GM23338 (cell line): ENCODE results near the gene MAP4K3. TPM values are rescaled to one million over a fixed set of nuclear protein-coding genes. Genes with fewer than 3 reads are reported as not detected.

Source experiments
- ATAC-seq: fragments of 200-7000 bp; cut with Tn5 transposase; 3 replicates; pipeline ENCODE4 v1.9.1; 2020
- DNase-seq: peaks from one replicate; pipeline ENCODE4 v3.0.0-alpha.2; 2015; ENCODE audit warnings: low spot score
- H2AFZ ChIP-seq: fragments of 200-600 bp; sonication (generic); 2 replicates; pipeline ENCODE4 v1.8.0; 2016; ENCODE audit warnings: antibody characterized with exemption, mild to moderate bottlenecking, moderate library complexity
- H3F3A ChIP-seq: fragments of 200-600 bp; sonication (generic); replicated peaks from 2 replicates; pipeline ENCODE4 v1.8.0; 2017; ENCODE audit warnings: antibody characterized with exemption, mixed run types, low read depth
- H3K27ac ChIP-seq: fragments of 200-600 bp; sonication (generic); 2 replicates; pipeline ENCODE4 v1.6.1; 2016; ENCODE audit warnings: low read depth
- H3K27me3 ChIP-seq: fragments of 200-600 bp; sonication (generic); 2 replicates; pipeline ENCODE4 v1.8.0; 2016; ENCODE audit warnings: mild to moderate bottlenecking, mixed run types, moderate library complexity; ENCODE audit not compliant: insufficient read depth
- H3K36me3 ChIP-seq: fragments of 200-600 bp; sonication (generic); 2 replicates; pipeline ENCODE4 v1.8.0; 2016; ENCODE audit warnings: mild to moderate bottlenecking; ENCODE audit not compliant: insufficient read depth
- H3K4me1 ChIP-seq: fragments of 200-600 bp; sonication (generic); 2 replicates; pipeline ENCODE4 v1.8.0; 2016; ENCODE audit warnings: mild to moderate bottlenecking, moderate library complexity; ENCODE audit not compliant: insufficient read depth
- H3K4me2 ChIP-seq: fragments of 200-600 bp; sonication (generic); 2 replicates; pipeline ENCODE4 v1.7.1; 2017; ENCODE audit warnings: mixed run types
- H3K4me3 ChIP-seq: fragments of 200-600 bp; sonication (generic); 2 replicates; pipeline ENCODE4 v1.6.1; 2016; ENCODE audit warnings: mixed run types
- H3K79me2 ChIP-seq: fragments of 200-600 bp; sonication (generic); replicated peaks from 2 replicates; pipeline ENCODE4 v1.8.0; 2017; ENCODE audit warnings: mild to moderate bottlenecking; ENCODE audit not compliant: insufficient read depth
- H3K9me2 ChIP-seq: fragments of 200-600 bp; sonication (generic); 2 replicates; pipeline ENCODE4 v1.8.0; 2017; ENCODE audit not compliant: insufficient read depth
- H4K20me1 ChIP-seq: fragments of 200-600 bp; sonication (generic); replicated peaks from 2 replicates; pipeline ENCODE4 v1.8.0; 2017; ENCODE audit warnings: mild to moderate bottlenecking; ENCODE audit not compliant: insufficient read depth
- H3K27ac Mint-ChIP-seq: 2 replicates; pipeline ENCODE4 v1.8.0; 2020; ENCODE audit warnings: inconsistent platforms, mild to moderate bottlenecking, moderate library complexity, mixed read lengths
- H3K27me3 Mint-ChIP-seq: 3 replicates; pipeline ENCODE4 v1.8.0; 2022; ENCODE audit warnings: low read depth, mild to moderate bottlenecking, moderate library complexity, mixed read lengths, inconsistent platforms; ENCODE audit not compliant: insufficient read depth, poor library complexity
- H3K36me3 Mint-ChIP-seq: 3 replicates; pipeline ENCODE4 v1.8.0; 2021; ENCODE audit warnings: low read depth, mild to moderate bottlenecking, inconsistent platforms, moderate library complexity, mixed read lengths
- H3K4me1 Mint-ChIP-seq: 3 replicates; pipeline ENCODE4 v1.8.0; 2020; ENCODE audit warnings: mild to moderate bottlenecking, inconsistent platforms, mixed read lengths
- H3K4me3 Mint-ChIP-seq: 3 replicates; pipeline ENCODE4 v1.8.0; 2021; ENCODE audit warnings: moderate library complexity, mild to moderate bottlenecking, inconsistent platforms, mixed read lengths
- H3K9me3 Mint-ChIP-seq: 3 replicates; pipeline ENCODE4 v1.8.0; 2020; ENCODE audit warnings: moderate library complexity, mild to moderate bottlenecking, inconsistent platforms, mixed read lengths
- EZH2phosphoT487 ChIP-seq: fragments of 200-600 bp; sonication (generic); IDR thresholded peaks from one replicate; pipeline ENCODE4 v1.8.1; 2018; ENCODE audit warnings: antibody characterized with exemption; ENCODE audit not compliant: unreplicated experiment
- NANOG ChIP-seq: IDR thresholded peaks from 2 replicates; pipeline ENCODE4 v1.6.1; 2016; ENCODE audit warnings: antibody characterized with exemption, borderline replicate concordance
- POLR2AphosphoS5 ChIP-seq: IDR thresholded peaks from 2 replicates; pipeline ENCODE4 v1.6.1; 2016; ENCODE audit warnings: antibody characterized with exemption, low read depth
- STAT1 ChIP-seq: IDR thresholded peaks from one replicate; pipeline ENCODE4 v1.6.1; 2016; ENCODE audit warnings: antibody characterized with exemption; ENCODE audit not compliant: unreplicated experiment
- ZNF114 ChIP-seq: fragments of 250-450 bp; sonication (Bioruptor Pico); IDR thresholded peaks from 2 replicates; pipeline ENCODE4 v1.5.0; 2020; ENCODE audit warnings: mild to moderate bottlenecking, moderate library complexity
- ZNF331 ChIP-seq: fragments of 250-450 bp; sonication (Bioruptor Pico); IDR thresholded peaks from 2 replicates; pipeline ENCODE4 v1.5.0; 2020; ENCODE audit warnings: low read depth, mild to moderate bottlenecking, moderate library complexity
- polyA plus RNA-seq: library from polyadenylated mRNA; unstranded; fragments of >200 nt; fragmentation: Nextera tagmentation; extraction: Ambion mirVana; gene quantifications from 2 replicates; pipeline ENCODE4 v1.2.1, GENCODE V29; 2016
- total RNA-seq: library from RNA; depleted of rRNA; stranded (reverse); fragments of >200 nt; shearing (Covaris generic); gene quantifications from 2 replicates; pipeline ENCODE4 v1.2.3, GENCODE V29; 2014
- TF ChIP-seq, protein P1 (sequence below), 2 experiments: fragments of 200-600 bp in 1 of 2; sonication (generic) in 1 of 2; conservative IDR thresholded peaks; 2 replicates each; pipeline versions ENCODE4 v1.5.1 to v1.6.1; 2016 to 2017; ENCODE audit warnings: antibody characterized with exemption in 2 of 2, low read depth in 2 of 2, mild to moderate bottlenecking in 2 of 2, moderate library complexity in 1 of 2
- TF ChIP-seq, protein P2 (sequence below): fragments of 250-450 bp; sonication (Bioruptor Pico); IDR thresholded peaks from 2 replicates; pipeline ENCODE4 v1.5.0; 2020; ENCODE audit warnings: mild to moderate bottlenecking, moderate library complexity

MAP4K3 gene
- total and polyA plus RNA-seq, 2 experiments from 2014 or later = 33.0 to 90.7 TPM

GRCh38 chr2:39479696-39480095 is 42.6 kb upstream of the MAP4K3 start:
- Histone ChIP-seq H3K4me3 (no peak overlapping the region), H3K36me3 (no peaks in the 10 kb centered on the region), H3K27me3 (no peaks in the 10 kb centered on the region), H3K9me2 (no peaks in the 10 kb centered on the region; the same call in 1 of the 2 replicates), H4K20me1 (no peaks in the 10 kb centered on the region), H3K79me2 (no peaks in the 10 kb centered on the region), H3K27ac (no peak overlapping the region), H3F3A (peaks cover 14% of the 10 kb centered on the region), H2AFZ (no peak overlapping the region), H3K4me1 (peaks cover 59% of the 10 kb centered on the region), H3K4me2 (0 out of 2 replicates have a peak overlapping the region, but pooled peaks have one; percentile 33)
- Mint-ChIP-seq H3K36me3 (peaks cover 16% of the 10 kb centered on the region), H3K27ac (peak overlapping the region; percentile 13; the same call in 1 of the 2 replicates), H3K4me1 (peaks cover 49% of the 10 kb centered on the region), H3K9me3 (no peaks in the 10 kb centered on the region), H3K27me3 (peaks cover 3% of the 10 kb centered on the region), H3K4me3 (no peak overlapping the region)
- no peak for TF ChIP-seq ZNF114 (CRISPR knock-in tag)
- no peak for TF ChIP-seq EZH2phosphoT487
- TF ChIP-seq, protein P1, sequence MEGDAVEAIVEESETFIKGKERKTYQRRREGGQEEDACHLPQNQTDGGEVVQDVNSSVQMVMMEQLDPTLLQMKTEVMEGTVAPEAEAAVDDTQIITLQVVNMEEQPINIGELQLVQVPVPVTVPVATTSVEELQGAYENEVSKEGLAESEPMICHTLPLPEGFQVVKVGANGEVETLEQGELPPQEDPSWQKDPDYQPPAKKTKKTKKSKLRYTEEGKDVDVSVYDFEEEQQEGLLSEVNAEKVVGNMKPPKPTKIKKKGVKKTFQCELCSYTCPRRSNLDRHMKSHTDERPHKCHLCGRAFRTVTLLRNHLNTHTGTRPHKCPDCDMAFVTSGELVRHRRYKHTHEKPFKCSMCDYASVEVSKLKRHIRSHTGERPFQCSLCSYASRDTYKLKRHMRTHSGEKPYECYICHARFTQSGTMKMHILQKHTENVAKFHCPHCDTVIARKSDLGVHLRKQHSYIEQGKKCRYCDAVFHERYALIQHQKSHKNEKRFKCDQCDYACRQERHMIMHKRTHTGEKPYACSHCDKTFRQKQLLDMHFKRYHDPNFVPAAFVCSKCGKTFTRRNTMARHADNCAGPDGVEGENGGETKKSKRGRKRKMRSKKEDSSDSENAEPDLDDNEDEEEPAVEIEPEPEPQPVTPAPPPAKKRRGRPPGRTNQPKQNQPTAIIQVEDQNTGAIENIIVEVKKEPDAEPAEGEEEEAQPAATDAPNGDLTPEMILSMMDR (conservative IDR thresholded peaks at IDR 0.05; ENCODE audit: low read depth in 2 of 2) = no peak
- no peak for TF ChIP-seq POLR2AphosphoS5
- TF ChIP-seq, protein P2, sequence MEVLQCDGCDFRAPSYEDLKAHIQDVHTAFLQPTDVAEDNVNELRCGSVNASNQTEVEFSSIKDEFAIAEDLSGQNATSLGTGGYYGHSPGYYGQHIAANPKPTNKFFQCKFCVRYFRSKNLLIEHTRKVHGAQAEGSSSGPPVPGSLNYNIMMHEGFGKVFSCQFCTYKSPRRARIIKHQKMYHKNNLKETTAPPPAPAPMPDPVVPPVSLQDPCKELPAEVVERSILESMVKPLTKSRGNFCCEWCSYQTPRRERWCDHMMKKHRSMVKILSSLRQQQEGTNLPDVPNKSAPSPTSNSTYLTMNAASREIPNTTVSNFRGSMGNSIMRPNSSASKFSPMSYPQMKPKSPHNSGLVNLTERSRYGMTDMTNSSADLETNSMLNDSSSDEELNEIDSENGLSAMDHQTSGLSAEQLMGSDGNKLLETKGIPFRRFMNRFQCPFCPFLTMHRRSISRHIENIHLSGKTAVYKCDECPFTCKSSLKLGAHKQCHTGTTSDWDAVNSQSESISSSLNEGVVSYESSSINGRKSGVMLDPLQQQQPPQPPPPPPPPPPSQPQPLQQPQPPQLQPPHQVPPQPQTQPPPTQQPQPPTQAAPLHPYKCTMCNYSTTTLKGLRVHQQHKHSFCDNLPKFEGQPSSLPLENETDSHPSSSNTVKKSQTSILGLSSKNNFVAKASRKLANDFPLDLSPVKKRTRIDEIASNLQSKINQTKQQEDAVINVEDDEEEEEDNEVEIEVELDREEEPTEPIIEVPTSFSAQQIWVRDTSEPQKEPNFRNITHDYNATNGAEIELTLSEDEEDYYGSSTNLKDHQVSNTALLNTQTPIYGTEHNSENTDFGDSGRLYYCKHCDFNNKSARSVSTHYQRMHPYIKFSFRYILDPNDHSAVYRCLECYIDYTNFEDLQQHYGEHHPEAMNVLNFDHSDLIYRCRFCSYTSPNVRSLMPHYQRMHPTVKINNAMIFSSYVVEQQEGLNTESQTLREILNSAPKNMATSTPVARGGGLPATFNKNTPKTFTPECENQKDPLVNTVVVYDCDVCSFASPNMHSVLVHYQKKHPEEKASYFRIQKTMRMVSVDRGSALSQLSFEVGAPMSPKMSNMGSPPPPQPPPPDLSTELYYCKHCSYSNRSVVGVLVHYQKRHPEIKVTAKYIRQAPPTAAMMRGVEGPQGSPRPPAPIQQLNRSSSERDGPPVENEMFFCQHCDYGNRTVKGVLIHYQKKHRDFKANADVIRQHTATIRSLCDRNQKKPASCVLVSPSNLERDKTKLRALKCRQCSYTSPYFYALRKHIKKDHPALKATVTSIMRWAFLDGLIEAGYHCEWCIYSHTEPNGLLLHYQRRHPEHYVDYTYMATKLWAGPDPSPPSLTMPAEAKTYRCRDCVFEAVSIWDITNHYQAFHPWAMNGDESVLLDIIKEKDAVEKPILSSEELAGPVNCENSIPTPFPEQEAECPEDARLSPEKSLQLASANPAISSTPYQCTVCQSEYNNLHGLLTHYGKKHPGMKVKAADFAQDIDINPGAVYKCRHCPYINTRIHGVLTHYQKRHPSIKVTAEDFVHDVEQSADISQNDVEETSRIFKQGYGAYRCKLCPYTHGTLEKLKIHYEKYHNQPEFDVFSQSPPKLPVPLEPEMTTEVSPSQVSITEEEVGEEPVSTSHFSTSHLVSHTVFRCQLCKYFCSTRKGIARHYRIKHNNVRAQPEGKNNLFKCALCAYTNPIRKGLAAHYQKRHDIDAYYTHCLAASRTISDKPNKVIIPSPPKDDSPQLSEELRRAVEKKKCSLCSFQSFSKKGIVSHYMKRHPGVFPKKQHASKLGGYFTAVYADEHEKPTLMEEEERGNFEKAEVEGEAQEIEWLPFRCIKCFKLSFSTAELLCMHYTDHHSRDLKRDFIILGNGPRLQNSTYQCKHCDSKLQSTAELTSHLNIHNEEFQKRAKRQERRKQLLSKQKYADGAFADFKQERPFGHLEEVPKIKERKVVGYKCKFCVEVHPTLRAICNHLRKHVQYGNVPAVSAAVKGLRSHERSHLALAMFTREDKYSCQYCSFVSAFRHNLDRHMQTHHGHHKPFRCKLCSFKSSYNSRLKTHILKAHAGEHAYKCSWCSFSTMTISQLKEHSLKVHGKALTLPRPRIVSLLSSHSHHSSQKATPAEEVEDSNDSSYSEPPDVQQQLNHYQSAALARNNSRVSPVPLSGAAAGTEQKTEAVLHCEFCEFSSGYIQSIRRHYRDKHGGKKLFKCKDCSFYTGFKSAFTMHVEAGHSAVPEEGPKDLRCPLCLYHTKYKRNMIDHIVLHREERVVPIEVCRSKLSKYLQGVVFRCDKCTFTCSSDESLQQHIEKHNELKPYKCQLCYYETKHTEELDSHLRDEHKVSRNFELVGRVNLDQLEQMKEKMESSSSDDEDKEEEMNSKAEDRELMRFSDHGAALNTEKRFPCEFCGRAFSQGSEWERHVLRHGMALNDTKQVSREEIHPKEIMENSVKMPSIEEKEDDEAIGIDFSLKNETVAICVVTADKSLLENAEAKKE (CRISPR knock-in tag) = no peak
- no peak for TF ChIP-seq NANOG
- no peak for TF ChIP-seq STAT1
- no peak for TF ChIP-seq ZNF331 (CRISPR knock-in tag)
- DNase-seq (no peak), ATAC-seq (no peak)
